Thymus (tissue), 11 donors: ENCODE data around the gene KLHDC4. TPM values are rescaled to one million over a fixed set of nuclear protein-coding genes. Genes with fewer than 3 reads are reported as not detected.

ENCODE experiments used
- DNase-seq, 9 donors: peaks; one replicate each; pipeline ENCODE4 v3.0.0-alpha.2; 2013; ENCODE audit warnings: low spot score in 9 of 9, low read depth in 6 of 9, missing footprints in 1 of 9
- H3K27ac ChIP-seq, 2 donors: one replicate each; pipeline ENCODE4 v1.5.1; 2013; ENCODE audit warnings: control low read depth in 1 of 2, low read depth in 1 of 2, low read length in 1 of 2, mild to moderate bottlenecking in 1 of 2, moderate library complexity in 1 of 2
- H3K27me3 ChIP-seq, 2 donors: one replicate each; pipeline ENCODE4 v1.5.1; 2013; ENCODE audit warnings: low read length in 1 of 2; ENCODE audit not compliant: control insufficient read depth in 2 of 2, insufficient read depth in 1 of 2
- H3K36me3 ChIP-seq, 2 donors: one replicate each; pipeline ENCODE4 v1.5.1; 2013; ENCODE audit warnings: low read length in 1 of 2, mild to moderate bottlenecking in 1 of 2, moderate library complexity in 1 of 2; ENCODE audit not compliant: control insufficient read depth in 2 of 2, insufficient read depth in 2 of 2
- H3K4me1 ChIP-seq, 2 donors: one replicate each; pipeline ENCODE4 v1.5.1; 2013; ENCODE audit warnings: low read length in 2 of 2; ENCODE audit not compliant: control insufficient read depth in 2 of 2, insufficient read depth in 2 of 2
- H3K4me3 ChIP-seq, 2 donors: one replicate each; pipeline ENCODE4 v1.5.1; 2013; ENCODE audit warnings: low read length in 2 of 2, control low read depth in 1 of 2, mild to moderate bottlenecking in 1 of 2
- H3K9me3 ChIP-seq, 2 donors: one replicate each; pipeline ENCODE4 v1.5.1; 2013; ENCODE audit warnings: low read length in 1 of 2, mild to moderate bottlenecking in 1 of 2; ENCODE audit not compliant: control insufficient read depth in 2 of 2, insufficient read depth in 1 of 2
- WGBS: extraction: QIAGEN DNeasy Blood & Tissue Kit; methylation state at CpG from one replicate; pipeline ENCODE4 v1.1.7; 2013; 5-methylcytosine and 5-hydroxymethylcytosine counted together
- polyA plus RNA-seq: library from polyadenylated mRNA; stranded (reverse); fragments of 200-250 nt; gene quantifications from one replicate; pipeline ENCODE4 v1.2.3, GENCODE V29; 2013
- total RNA-seq: library from RNA; stranded (reverse); fragments of 120-200 nt; gene quantifications from one replicate; pipeline ENCODE4 v1.2.4, GENCODE V29; 2013
- donor health status: healthy.

KLHDC4 gene
- total and polyA plus RNA-seq, 2 donors = 30.0 to 58.3 TPM

GRCh38 chr16:87701505-87701921 lies 64.3 kb downstream of the KLHDC4 start:
- Histone ChIP-seq H3K9me3 (peaks cover 0 to 9% of the 10 kb centered on the region in 2 donors), H3K27me3 (no peaks in the 10 kb centered on the region), H3K36me3 (peaks cover 29 to 30% of the 10 kb centered on the region in 2 donors), H3K27ac (peak overlapping the region; percentile 64 to 97), H3K4me1 (peaks cover 21 to 91% of the 10 kb centered on the region in 2 donors), H3K4me3 (no peak overlapping the region)
- 52% methylated on average over 23 of the region's 23 CpGs for WGBS
- DNase-seq = peak in 7 of 9 donors; percentile 38 to 80 (median 57)

- Histone ChIP-seq H3K4me3 (no peak overlapping the region), H3K27ac (peak overlapping the region; percentile 48 to 97), H3K4me1 (peaks cover 21 to 87% of the 10 kb centered on the region in 2 donors), H3K36me3 (peaks cover 28 to 33% of the 10 kb centered on the region in 2 donors), H3K27me3 (no peaks in the 10 kb centered on the region), H3K9me3 (peaks cover 0 to 9% of the 10 kb centered on the region in 2 donors)
- DNase-seq = peak in 2 of 9 donors; percentile 58 to 60
- 9% methylated on average over 11 of the region's 11 CpGs for WGBS
These were observed 64.7 kb downstream of the KLHDC4 start for GRCh38 chr16:87701078-87701460.

- Histone ChIP-seq H3K9me3 (peaks cover 0 to 9% of the 10 kb centered on the region in 2 donors), H3K4me3 (no peak overlapping the region), H3K27ac (peak overlapping the region; percentile 44 to 97), H3K36me3 (peaks cover 33 to 39% of the 10 kb centered on the region in 2 donors), H3K27me3 (no peaks in the 10 kb centered on the region), H3K4me1 (peaks cover 21 to 85% of the 10 kb centered on the region in 2 donors)
- 48% methylated on average over 19 of the region's 19 CpGs for WGBS
- peak in 8 of 9 donors; percentile 61 to 92 (median 83) for DNase-seq
These were observed 65.2 kb downstream of the KLHDC4 start for GRCh38 chr16:87700406-87701077.

- H3K27ac ChIP-seq = peak overlapping the region in 1 of 2 donors; percentile 89
- peaks cover 0 to 9% of the 10 kb centered on the region in 2 donors for H3K9me3 ChIP-seq
- H3K4me1 ChIP-seq = peaks cover 26 to 82% of the 10 kb centered on the region in 2 donors
- no peak for DNase-seq
- peaks cover 40 to 45% of the 10 kb centered on the region in 2 donors for H3K36me3 ChIP-seq
- H3K27me3 ChIP-seq = no peaks in the 10 kb centered on the region
- no peak overlapping the region for H3K4me3 ChIP-seq
- WGBS = 94% methylated on average over 20 of the region's 20 CpGs
These were observed 67.0 kb downstream of the KLHDC4 start for GRCh38 chr16:87698676-87699199.

- H3K4me3 ChIP-seq = no peak overlapping the region
- peaks cover 26 to 77% of the 10 kb centered on the region in 2 donors for H3K4me1 ChIP-seq
- H3K27ac ChIP-seq = peak overlapping the region in 1 of 2 donors; percentile 89
- peak in 4 of 9 donors; percentile 48 to 65 (median 55) for DNase-seq
- 91% methylated on average over 7 of the region's 7 CpGs for WGBS
- peaks cover 0 to 9% of the 10 kb centered on the region in 2 donors for H3K9me3 ChIP-seq
- peaks cover 37 to 40% of the 10 kb centered on the region in 2 donors for H3K36me3 ChIP-seq
- H3K27me3 ChIP-seq = no peaks in the 10 kb centered on the region
These were observed 67.5 kb downstream of the KLHDC4 start for GRCh38 chr16:87698241-87698640.

GRCh38 chr16:87697792-87698191 lies 68.0 kb downstream of the KLHDC4 start:
- Histone ChIP-seq H3K4me1 (peaks cover 26 to 72% of the 10 kb centered on the region in 2 donors), H3K27me3 (no peaks in the 10 kb centered on the region), H3K4me3 (no peak overlapping the region), H3K36me3 (peaks cover 33 to 37% of the 10 kb centered on the region in 2 donors), H3K27ac (peak overlapping the region in 1 of 2 donors; percentile 89), H3K9me3 (peaks cover 0 to 9% of the 10 kb centered on the region in 2 donors)
- no peak for DNase-seq
- WGBS = 96% methylated on average over 14 of the region's 14 CpGs

GRCh38 chr16:87697256-87697655 lies 68.5 kb downstream of the KLHDC4 start:
- Histone ChIP-seq H3K9me3 (peaks cover 0 to 9% of the 10 kb centered on the region in 2 donors), H3K4me1 (peaks cover 21 to 68% of the 10 kb centered on the region in 2 donors), H3K27ac (peak overlapping the region in 1 of 2 donors; percentile 89), H3K4me3 (no peak overlapping the region), H3K27me3 (no peaks in the 10 kb centered on the region), H3K36me3 (peaks cover 33 to 35% of the 10 kb centered on the region in 2 donors)
- WGBS = 97% methylated on average over 21 of the region's 21 CpGs
- DNase-seq = no peak

GRCh38 chr16:87696726-87697125 lies 69.1 kb downstream of the KLHDC4 start:
- DNase-seq = no peak
- no peak overlapping the region for H3K27ac ChIP-seq
- H3K36me3 ChIP-seq = peaks cover 33 to 35% of the 10 kb centered on the region in 2 donors
- H3K27me3 ChIP-seq = no peaks in the 10 kb centered on the region
- peaks cover 0 to 9% of the 10 kb centered on the region in 2 donors for H3K9me3 ChIP-seq
- H3K4me1 ChIP-seq = peaks cover 16 to 62% of the 10 kb centered on the region in 2 donors
- H3K4me3 ChIP-seq = no peak overlapping the region
- WGBS = 96% methylated on average over 18 of the region's 18 CpGs

GRCh38 chr16:87695534-87695933 lies 70.3 kb downstream of the KLHDC4 start:
- H3K4me1 ChIP-seq = peaks cover 7 to 52% of the 10 kb centered on the region in 2 donors
- peaks cover 0 to 7% of the 10 kb centered on the region in 2 donors for H3K9me3 ChIP-seq
- H3K27me3 ChIP-seq = no peaks in the 10 kb centered on the region
- no peak for DNase-seq
- 96% methylated on average over 12 of the region's 12 CpGs for WGBS
- no peak overlapping the region for H3K27ac ChIP-seq
- no peak overlapping the region for H3K4me3 ChIP-seq
- H3K36me3 ChIP-seq = peaks cover 33 to 35% of the 10 kb centered on the region in 2 donors
